Naive thymus-derived CD4-positive, alpha-beta T cell (primary cell): ENCODE data around the gene COX4I2. TPM values are rescaled to one million over a fixed set of nuclear protein-coding genes. Genes with fewer than 3 reads are reported as not detected.

Experiments used
- ATAC-seq: fragments of 150-1000 bp; cut with Tn5 transposase; 2 replicates; pipeline ENCODE4 v1.10.0; 2021; ENCODE audit warnings: mild to moderate bottlenecking, moderate library complexity
- CTCF ChIA-PET: fragments of 350-600 bp; sonication (Branson Sonifier 250); formaldehyde crosslinking; loops from one replicate; lab custom pipeline; 2021; ENCODE audit warnings: antibody characterized with exemption; lab: Charles Lee
- POLR2A ChIA-PET: fragments of 350-600 bp; sonication (Branson Sonifier 250); formaldehyde crosslinking; loops from one replicate; lab custom pipeline; 2021; ENCODE audit warnings: antibody characterized with exemption, inconsistent platforms; lab: Charles Lee
- DNase-seq, 9 donors: peaks; one replicate each; pipeline versions ENCODE4 v3.0.0 to v3.0.0-alpha.2; 2020 to 2022; ENCODE audit warnings: mixed read lengths in 1 of 9
- H3K27ac ChIP-seq: one replicate; pipeline ENCODE4 v1.7.0; 2013; ENCODE audit warnings: mild to moderate bottlenecking, low read depth, low read length, moderate library complexity
- H3K27me3 ChIP-seq, 2 donors: one replicate each; pipeline ENCODE4 v1.7.0; 2013; ENCODE audit warnings: low read length in 2 of 2, mild to moderate bottlenecking in 2 of 2, moderate library complexity in 2 of 2; ENCODE audit not compliant: control insufficient read depth in 2 of 2, insufficient read depth in 2 of 2
- H3K36me3 ChIP-seq, 3 experiments: 1 replicate in 2 of 3; 2 replicates in 1 of 3; pipeline ENCODE4 v1.7.0; 2013; ENCODE audit warnings: low read length in 3 of 3, mild to moderate bottlenecking in 3 of 3, moderate library complexity in 1 of 3; ENCODE audit not compliant: insufficient read depth in 3 of 3, control insufficient read depth in 2 of 3
- H3K4me1 ChIP-seq, 2 donors: one replicate each; pipeline ENCODE4 v1.7.0; 2013; ENCODE audit warnings: low read length in 2 of 2, mild to moderate bottlenecking in 2 of 2, moderate library complexity in 1 of 2; ENCODE audit not compliant: control insufficient read depth in 2 of 2, insufficient read depth in 2 of 2
- H3K4me3 ChIP-seq: 2 replicates; pipeline ENCODE4 v1.7.0; 2013; ENCODE audit warnings: mild to moderate bottlenecking, low read length
- H3K9me3 ChIP-seq, 3 experiments: 1 replicate in 2 of 3; 2 replicates in 1 of 3; pipeline ENCODE4 v1.7.0; 2013; ENCODE audit warnings: low read length in 3 of 3; ENCODE audit not compliant: control insufficient read depth in 2 of 3
- H3K27ac Mint-ChIP-seq, 9 donors: one replicate each; pipeline ENCODE4 v1.8.0; 2020 to 2022; ENCODE audit warnings: mixed read lengths in 9 of 9, mild to moderate bottlenecking in 8 of 9, moderate library complexity in 5 of 9, inconsistent platforms in 2 of 9
- H3K27me3 Mint-ChIP-seq, 5 donors: one replicate each; pipeline ENCODE4 v1.8.0; 2021 to 2022; ENCODE audit warnings: mixed read lengths in 5 of 5, mild to moderate bottlenecking in 1 of 5
- H3K36me3 Mint-ChIP-seq, 5 donors: one replicate each; pipeline ENCODE4 v1.8.0; 2020 to 2022; ENCODE audit warnings: mixed read lengths in 5 of 5, mild to moderate bottlenecking in 3 of 5, inconsistent platforms in 1 of 5
- H3K4me1 Mint-ChIP-seq, 7 donors: one replicate each; pipeline ENCODE4 v1.8.0; 2020 to 2022; ENCODE audit warnings: mixed read lengths in 7 of 7, mild to moderate bottlenecking in 3 of 7, inconsistent platforms in 1 of 7
- H3K4me3 Mint-ChIP-seq, 10 donors: one replicate each; pipeline ENCODE4 v1.8.0; 2020 to 2022; ENCODE audit warnings: mild to moderate bottlenecking in 10 of 10, mixed read lengths in 10 of 10, moderate library complexity in 6 of 10, inconsistent platforms in 2 of 10
- H3K9me3 Mint-ChIP-seq, 11 donors: one replicate each; pipeline ENCODE4 v1.8.0; 2020 to 2022; ENCODE audit warnings: mixed read lengths in 11 of 11, mild to moderate bottlenecking in 4 of 11, inconsistent platforms in 1 of 11, moderate library complexity in 1 of 11
- intact Hi-C, 2 donors: fragments of 100-400 bp; cut with micrococcal nuclease; formaldehyde crosslinking; loops; one replicate each; pipeline ENCODE4 v1.15.1; 2023
- polyA plus RNA-seq, 2 donors: library from polyadenylated mRNA; unstranded; fragments of 300-500 nt; fragmentation: Illumina TruSeq; gene quantifications; one replicate each; pipeline ENCODE4 v1.2.3, GENCODE V29; 2021
- total RNA-seq, 6 experiments: library from RNA in 5 of 6; stranded (reverse) in 5 of 6; gene quantifications; 1 replicate in 5 of 6; 2 replicates in 1 of 6; pipeline ENCODE4 v1.2.3 and lab custom pipeline; 2021 to 2026

COX4I2 gene
- total and polyA plus RNA-seq, 7 experiments from 2014 or later = not detected

DNA sequence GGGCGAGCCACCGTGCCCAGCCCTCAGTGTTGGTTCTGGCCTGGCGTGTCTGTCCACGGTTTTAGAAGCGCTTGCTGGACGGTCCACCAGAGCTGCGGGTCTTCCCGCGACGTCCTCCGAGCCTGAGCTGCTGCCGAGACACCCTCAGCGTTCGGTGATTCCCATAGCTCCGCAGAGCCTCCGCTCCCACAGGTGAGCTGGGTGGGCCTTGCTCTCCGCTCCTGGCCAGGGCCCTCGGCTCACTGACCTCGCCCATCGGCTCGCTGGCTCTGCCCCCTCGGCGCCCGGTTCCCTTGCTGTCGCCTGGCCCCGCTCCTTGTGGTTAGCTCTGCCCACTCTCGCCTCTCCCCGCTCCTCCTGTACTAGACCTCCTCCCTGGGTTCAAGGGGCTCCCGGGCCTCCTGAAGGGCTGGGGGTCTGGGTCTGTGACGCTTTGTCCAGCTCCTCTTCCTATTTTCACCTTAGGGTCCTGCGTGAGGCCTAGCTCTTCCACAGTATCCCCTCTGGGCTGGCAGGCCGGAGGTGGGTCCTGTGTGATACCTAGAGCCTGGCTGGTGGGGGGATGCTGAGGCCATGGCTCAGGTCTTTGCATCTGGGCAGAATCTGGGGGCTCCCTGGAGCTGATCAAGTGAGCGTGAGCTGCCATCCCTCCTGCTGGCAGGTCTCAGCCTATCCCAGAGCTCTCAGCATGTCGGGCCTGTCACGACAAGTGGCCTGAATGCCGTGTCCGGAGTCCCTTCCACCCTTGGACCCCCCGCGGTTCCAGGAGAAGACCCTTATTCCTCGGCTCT, 5.0 kb upstream of the COX4I2 start:
- Mint-ChIP-seq H3K4me1 (no peaks in the 10 kb centered on the region), H3K27me3 (no peaks in the 10 kb centered on the region), H3K4me3 (no peak overlapping the region), H3K36me3 (no peaks in the 10 kb centered on the region), H3K9me3 (peaks cover 0 to under 1% (median 0%) of the 10 kb centered on the region in 11 donors), H3K27ac (no peak overlapping the region)
- intact Hi-C loops = no loop called here
- ATAC-seq = no peak
- no peaks in the 10 kb centered on the region for H3K4me1 ChIP-seq
- POLR2A ChIA-PET = no interaction called here
- H3K4me3 ChIP-seq = no peak overlapping the region
- H3K27me3 ChIP-seq = no peaks in the 10 kb centered on the region
- no peak overlapping the region for H3K27ac ChIP-seq
- no peaks in the 10 kb centered on the region for H3K36me3 ChIP-seq
- no peak for DNase-seq
- no peaks in the 10 kb centered on the region for H3K9me3 ChIP-seq
- CTCF ChIA-PET = interaction anchor here (1.2 kb wide), 1 partner anchor 29 kb away, joined by 3 read pairs; no protein-coding TSS in a partner anchor

DNA sequence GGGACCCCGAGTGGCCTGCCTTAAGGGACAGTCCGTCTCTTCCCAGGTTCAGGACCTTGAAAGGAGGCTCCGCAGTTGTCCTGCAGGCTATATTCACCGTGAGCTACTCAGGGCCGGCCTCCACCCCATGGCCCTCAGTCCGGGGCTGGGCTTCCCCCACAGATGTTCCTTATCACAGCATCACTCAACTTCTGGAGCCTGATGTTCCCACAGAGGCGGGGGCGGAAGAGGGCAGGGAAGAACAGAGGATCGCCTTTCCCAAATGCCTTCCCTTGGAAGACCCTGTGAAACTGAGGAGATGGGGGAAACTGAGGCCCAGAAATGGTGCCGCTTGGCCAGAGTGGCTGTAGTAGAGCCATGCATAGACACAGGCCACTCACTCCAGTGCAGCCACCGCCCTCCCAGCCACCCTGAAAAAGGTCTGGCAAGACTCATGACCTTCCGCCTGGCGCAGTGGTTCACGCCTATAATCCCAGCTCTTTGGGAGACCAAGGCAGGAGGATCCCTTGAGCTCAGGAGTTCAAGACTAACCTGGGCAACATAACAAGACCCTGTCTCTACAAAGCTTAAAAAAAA, 4.3 kb upstream of the COX4I2 start:
- no peaks in the 10 kb centered on the region for H3K9me3 Mint-ChIP-seq
- no peaks in the 10 kb centered on the region for H3K27me3 ChIP-seq
- H3K36me3 ChIP-seq = no peaks in the 10 kb centered on the region
- ATAC-seq (no peak), DNase-seq (no peak)
- no peak overlapping the region for H3K27ac Mint-ChIP-seq
- H3K27ac ChIP-seq = no peak overlapping the region
- H3K36me3 Mint-ChIP-seq = no peaks in the 10 kb centered on the region
- no peak overlapping the region for H3K4me3 ChIP-seq
- no peaks in the 10 kb centered on the region for H3K27me3 Mint-ChIP-seq
- ChIA-PET CTCF (interaction anchor here (0.9 to 1.8 kb wide), 4 partner anchors 28 to 91 kb away, joined by 3 to 11 read pairs (median 6); no protein-coding TSS in a partner anchor), POLR2A (no interaction called here)
- H3K4me3 Mint-ChIP-seq = no peak overlapping the region
- intact Hi-C loops = no loop called here
- no peaks in the 10 kb centered on the region for H3K4me1 ChIP-seq
- H3K4me1 Mint-ChIP-seq = no peaks in the 10 kb centered on the region
- no peaks in the 10 kb centered on the region for H3K9me3 ChIP-seq

DNA sequence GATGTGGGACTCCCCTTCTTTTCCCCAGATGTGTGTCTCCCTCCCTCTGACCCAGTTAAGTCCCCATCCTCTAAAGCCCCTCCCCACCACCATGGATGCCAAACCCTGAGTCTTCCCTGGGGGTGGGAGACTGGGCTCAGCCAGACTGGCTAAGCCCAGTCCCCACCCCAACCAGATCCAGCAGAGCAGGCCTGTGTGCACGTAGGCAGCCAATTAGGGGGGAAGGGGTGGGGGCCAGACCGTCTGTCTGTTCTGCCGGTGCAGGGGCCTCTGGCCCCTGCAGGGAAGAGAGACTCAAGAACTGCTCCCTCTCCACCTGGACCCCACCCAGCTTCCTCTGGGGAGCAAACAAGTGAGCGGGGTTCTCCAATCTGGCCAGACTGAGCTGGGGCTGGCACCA, 605 bp downstream of the COX4I2 start:
- Mint-ChIP-seq H3K27ac (no peak overlapping the region), H3K27me3 (peaks cover 0 to 13% (median 0%) of the 10 kb centered on the region in 5 donors), H3K36me3 (no peaks in the 10 kb centered on the region), H3K9me3 (no peaks in the 10 kb centered on the region), H3K4me1 (peaks cover 5 to 7% (median 6%) of the 10 kb centered on the region in 7 donors), H3K4me3 (no peak overlapping the region)
- Histone ChIP-seq H3K27ac (no peak overlapping the region), H3K4me3 (no peak overlapping the region), H3K9me3 (no peaks in the 10 kb centered on the region), H3K27me3 (no peaks in the 10 kb centered on the region), H3K4me1 (peaks cover 0 to 5% of the 10 kb centered on the region in 2 donors), H3K36me3 (no peaks in the 10 kb centered on the region)
- CTCF ChIA-PET = no interaction called here
- DNase-seq (no peak), ATAC-seq (no peak)
- POLR2A ChIA-PET = no interaction called here
- intact Hi-C loops = no loop called here

DNA sequence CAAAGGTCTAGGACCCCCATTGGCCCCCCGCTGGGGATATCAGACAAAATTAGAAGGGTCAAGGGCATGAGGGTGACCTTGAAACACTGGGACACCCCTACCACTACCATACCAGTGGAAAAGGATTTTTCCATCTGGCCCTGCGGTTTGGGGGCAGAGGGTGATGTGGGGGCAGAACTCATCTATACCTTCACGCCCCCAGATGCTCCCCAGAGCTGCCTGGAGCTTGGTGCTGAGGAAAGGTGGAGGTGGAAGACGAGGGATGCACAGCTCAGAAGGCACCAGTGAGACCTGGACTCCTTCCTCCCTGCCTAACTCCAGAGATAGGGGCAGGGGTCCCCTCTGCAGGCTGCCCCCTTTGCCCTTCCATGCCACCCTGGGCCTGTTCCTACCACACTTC, 1.1 kb downstream of the COX4I2 start:
- H3K27me3 Mint-ChIP-seq = peaks cover 0 to 13% (median 0%) of the 10 kb centered on the region in 5 donors
- CTCF ChIA-PET = no interaction called here

DNA sequence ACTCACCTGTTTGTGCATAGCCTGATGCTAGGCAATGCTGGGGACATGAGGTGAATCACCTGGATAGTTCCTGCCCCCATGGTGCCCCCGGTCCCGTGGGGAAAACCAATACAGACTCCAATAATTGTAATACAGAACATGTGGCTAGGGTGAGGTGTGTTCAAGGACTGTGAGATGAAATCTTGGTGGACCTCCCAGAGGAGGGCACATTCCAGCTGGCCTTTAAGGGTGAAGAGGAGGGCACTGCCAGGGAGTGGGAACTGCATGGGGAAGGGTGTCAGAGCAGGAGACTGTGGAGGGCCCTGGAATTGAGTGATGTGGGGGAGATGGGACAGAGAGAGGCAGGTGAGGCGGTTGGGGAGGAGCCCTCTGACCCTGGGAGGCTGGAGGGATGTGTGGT, 2.5 kb downstream of the COX4I2 start:
- Histone ChIP-seq H3K27ac (no peak overlapping the region), H3K9me3 (no peaks in the 10 kb centered on the region), H3K27me3 (no peaks in the 10 kb centered on the region), H3K4me3 (no peak overlapping the region), H3K4me1 (peaks cover 0 to 5% of the 10 kb centered on the region in 2 donors), H3K36me3 (no peaks in the 10 kb centered on the region)
- ChIA-PET POLR2A (no interaction called here), CTCF (interaction anchor here (0.6 kb wide), 1 partner anchor 79 kb away, joined by 3 read pairs; no protein-coding TSS in a partner anchor)
- ATAC-seq (no peak), DNase-seq (no peak)
- no peak overlapping the region for H3K4me3 Mint-ChIP-seq
- peaks cover 5 to 8% (median 6%) of the 10 kb centered on the region in 7 donors for H3K4me1 Mint-ChIP-seq
- peaks cover 0 to 17% (median 0%) of the 10 kb centered on the region in 5 donors for H3K27me3 Mint-ChIP-seq
- H3K36me3 Mint-ChIP-seq = no peaks in the 10 kb centered on the region
- H3K27ac Mint-ChIP-seq = peak overlapping the region in 1 of 9 donors; percentile 60
- no peaks in the 10 kb centered on the region for H3K9me3 Mint-ChIP-seq
- intact Hi-C loops = no loop called here

More for the DNA sequence above, 1.1 kb downstream of the COX4I2 start:
- intact Hi-C loops = no loop called here
- Mint-ChIP-seq H3K36me3 (no peaks in the 10 kb centered on the region), H3K9me3 (no peaks in the 10 kb centered on the region), H3K4me3 (no peak overlapping the region), H3K27ac (no peak overlapping the region), H3K4me1 (peaks cover 5 to 8% (median 6%) of the 10 kb centered on the region in 7 donors)
- DNase-seq (no peak), ATAC-seq (no peak)
- POLR2A ChIA-PET = interaction anchor here (0.5 kb wide), 1 partner anchor 148 kb away, joined by 3 read pairs; no protein-coding TSS in a partner anchor
- no peaks in the 10 kb centered on the region for H3K27me3 ChIP-seq
- H3K4me3 ChIP-seq = no peak overlapping the region
- H3K4me1 ChIP-seq = peaks cover 0 to 5% of the 10 kb centered on the region in 2 donors
- H3K36me3 ChIP-seq = no peaks in the 10 kb centered on the region
- no peak overlapping the region for H3K27ac ChIP-seq
- no peaks in the 10 kb centered on the region for H3K9me3 ChIP-seq

DNA sequence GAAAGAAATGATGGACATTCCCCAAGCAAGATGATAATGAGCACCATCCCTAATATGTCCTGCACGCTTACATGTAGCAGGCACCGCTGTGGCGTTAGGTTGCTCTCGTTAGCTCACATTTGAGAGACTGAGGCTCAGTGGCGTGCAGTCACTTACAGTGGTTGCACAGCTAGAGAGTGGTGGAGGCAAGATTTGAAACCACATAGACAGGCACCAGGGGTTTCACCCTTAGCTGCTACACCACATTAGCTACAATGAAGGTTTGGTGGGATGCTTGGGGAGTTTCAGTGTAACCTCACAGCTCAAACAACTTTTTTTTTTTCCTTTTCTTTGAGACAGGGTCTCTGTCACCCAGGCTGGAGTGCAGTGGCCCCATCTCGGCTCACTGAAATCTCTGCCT, 3.7 kb downstream of the COX4I2 start:
- CTCF ChIA-PET = interaction anchor here (0.8 kb wide), 1 partner anchor 81 kb away, joined by 6 read pairs; no protein-coding TSS in a partner anchor
- DNase-seq = no peak
- H3K27ac Mint-ChIP-seq = peak overlapping the region in 1 of 9 donors; percentile 25

More for the DNA sequence above, 3.7 kb downstream of the COX4I2 start:
- no peaks in the 10 kb centered on the region for H3K36me3 Mint-ChIP-seq
- POLR2A ChIA-PET = no interaction called here
- ATAC-seq = no peak
- peaks cover 0 to 21% (median 0%) of the 10 kb centered on the region in 5 donors for H3K27me3 Mint-ChIP-seq
- no peaks in the 10 kb centered on the region for H3K9me3 Mint-ChIP-seq
- Histone ChIP-seq H3K27me3 (no peaks in the 10 kb centered on the region), H3K4me3 (no peak overlapping the region), H3K9me3 (no peaks in the 10 kb centered on the region), H3K27ac (no peak overlapping the region), H3K36me3 (no peaks in the 10 kb centered on the region), H3K4me1 (peaks cover 0 to 5% of the 10 kb centered on the region in 2 donors)
- intact Hi-C loops = no loop called here
- peaks cover 5 to 8% (median 6%) of the 10 kb centered on the region in 7 donors for H3K4me1 Mint-ChIP-seq
- no peak overlapping the region for H3K4me3 Mint-ChIP-seq
